Measurements from ENCODE around the gene TTBK2.

- TF ChIP-seq EZH2 (IDR thresholded peaks at IDR 0.05; ENCODE audit: borderline replicate concordance, control insufficient read depth, low read depth, low read length), result no peak
- TF ChIP-seq, protein P1, sequence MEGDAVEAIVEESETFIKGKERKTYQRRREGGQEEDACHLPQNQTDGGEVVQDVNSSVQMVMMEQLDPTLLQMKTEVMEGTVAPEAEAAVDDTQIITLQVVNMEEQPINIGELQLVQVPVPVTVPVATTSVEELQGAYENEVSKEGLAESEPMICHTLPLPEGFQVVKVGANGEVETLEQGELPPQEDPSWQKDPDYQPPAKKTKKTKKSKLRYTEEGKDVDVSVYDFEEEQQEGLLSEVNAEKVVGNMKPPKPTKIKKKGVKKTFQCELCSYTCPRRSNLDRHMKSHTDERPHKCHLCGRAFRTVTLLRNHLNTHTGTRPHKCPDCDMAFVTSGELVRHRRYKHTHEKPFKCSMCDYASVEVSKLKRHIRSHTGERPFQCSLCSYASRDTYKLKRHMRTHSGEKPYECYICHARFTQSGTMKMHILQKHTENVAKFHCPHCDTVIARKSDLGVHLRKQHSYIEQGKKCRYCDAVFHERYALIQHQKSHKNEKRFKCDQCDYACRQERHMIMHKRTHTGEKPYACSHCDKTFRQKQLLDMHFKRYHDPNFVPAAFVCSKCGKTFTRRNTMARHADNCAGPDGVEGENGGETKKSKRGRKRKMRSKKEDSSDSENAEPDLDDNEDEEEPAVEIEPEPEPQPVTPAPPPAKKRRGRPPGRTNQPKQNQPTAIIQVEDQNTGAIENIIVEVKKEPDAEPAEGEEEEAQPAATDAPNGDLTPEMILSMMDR (IDR thresholded peaks at IDR 0.05 in 2 of 3, conservative IDR thresholded peaks at IDR 0.05 in 1 of 3; ENCODE audit: control insufficient read depth in 2 of 3, extremely low read depth in 1 of 3, insufficient read depth in 1 of 3, low read depth in 3 of 3, low read length in 3 of 3), result no peak
- no peak for TF ChIP-seq ELK1 (IDR thresholded peaks at IDR 0.05; ENCODE audit: low read depth, low read length)
- TF ChIP-seq, protein P2, sequence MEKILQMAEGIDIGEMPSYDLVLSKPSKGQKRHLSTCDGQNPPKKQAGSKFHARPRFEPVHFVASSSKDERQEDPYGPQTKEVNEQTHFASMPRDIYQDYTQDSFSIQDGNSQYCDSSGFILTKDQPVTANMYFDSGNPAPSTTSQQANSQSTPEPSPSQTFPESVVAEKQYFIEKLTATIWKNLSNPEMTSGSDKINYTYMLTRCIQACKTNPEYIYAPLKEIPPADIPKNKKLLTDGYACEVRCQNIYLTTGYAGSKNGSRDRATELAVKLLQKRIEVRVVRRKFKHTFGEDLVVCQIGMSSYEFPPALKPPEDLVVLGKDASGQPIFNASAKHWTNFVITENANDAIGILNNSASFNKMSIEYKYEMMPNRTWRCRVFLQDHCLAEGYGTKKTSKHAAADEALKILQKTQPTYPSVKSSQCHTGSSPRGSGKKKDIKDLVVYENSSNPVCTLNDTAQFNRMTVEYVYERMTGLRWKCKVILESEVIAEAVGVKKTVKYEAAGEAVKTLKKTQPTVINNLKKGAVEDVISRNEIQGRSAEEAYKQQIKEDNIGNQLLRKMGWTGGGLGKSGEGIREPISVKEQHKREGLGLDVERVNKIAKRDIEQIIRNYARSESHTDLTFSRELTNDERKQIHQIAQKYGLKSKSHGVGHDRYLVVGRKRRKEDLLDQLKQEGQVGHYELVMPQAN (conservative IDR thresholded peaks at IDR 0.05), result no peak
- no peak for TF ChIP-seq NFYB (IDR thresholded peaks at IDR 0.05; ENCODE audit: insufficient read depth, low read depth, low read length)
- TF ChIP-seq FOXM1 (IDR thresholded peaks at IDR 0.05; ENCODE audit: low read depth, low read length), result no peak
- TF ChIP-seq MEF2A (IDR thresholded peaks at IDR 0.05; ENCODE audit: insufficient read depth, low read depth, low read length), result no peak
- no peak for TF ChIP-seq POLR2AphosphoS5 (IDR thresholded peaks at IDR 0.05; ENCODE audit: low read length)
- TF ChIP-seq SUZ12 (IDR thresholded peaks at IDR 0.05; ENCODE audit: unreplicated experiment), result no peak
- no peak for TF ChIP-seq MYC (IDR thresholded peaks at IDR 0.05; ENCODE audit: insufficient read depth, insufficient read length, insufficient replicate concordance, low read length, severe bottlenecking)
- no peak for TF ChIP-seq CHD2 (IDR thresholded peaks at IDR 0.05; ENCODE audit: borderline replicate concordance, low read depth, low read length)
- TF ChIP-seq SIN3A (IDR thresholded peaks at IDR 0.05; ENCODE audit: low read depth, low read length), result no peak
- no peak for TF ChIP-seq NFIC (IDR thresholded peaks at IDR 0.05; ENCODE audit: low read depth, low read length)
- no peak for TF ChIP-seq MXI1 (IDR thresholded peaks at IDR 0.05; ENCODE audit: low read depth, low read length)
Measured at GRCh38 chr15:42733027-42733426, 187.6 kb downstream of the TTBK2 start.
